GM23338 (cell line): ENCODE data around the gene GPRC5B. TPM values are rescaled to one million over a fixed set of nuclear protein-coding genes. Genes with fewer than 3 reads are reported as not detected.

Experiments
- ATAC-seq: fragments of 200-7000 bp; cut with Tn5 transposase; 3 replicates; pipeline ENCODE4 v1.9.1; 2020
- DNase-seq: peaks from one replicate; pipeline ENCODE4 v3.0.0-alpha.2; 2015; ENCODE audit warnings: low spot score
- H2AFZ ChIP-seq: fragments of 200-600 bp; sonication (generic); 2 replicates; pipeline ENCODE4 v1.8.0; 2016; ENCODE audit warnings: antibody characterized with exemption, mild to moderate bottlenecking, moderate library complexity
- H3F3A ChIP-seq: fragments of 200-600 bp; sonication (generic); replicated peaks from 2 replicates; pipeline ENCODE4 v1.8.0; 2017; ENCODE audit warnings: antibody characterized with exemption, mixed run types, low read depth
- H3K27ac ChIP-seq: fragments of 200-600 bp; sonication (generic); 2 replicates; pipeline ENCODE4 v1.6.1; 2016; ENCODE audit warnings: low read depth
- H3K27me3 ChIP-seq: fragments of 200-600 bp; sonication (generic); 2 replicates; pipeline ENCODE4 v1.8.0; 2016; ENCODE audit warnings: mild to moderate bottlenecking, mixed run types, moderate library complexity; ENCODE audit not compliant: insufficient read depth
- H3K36me3 ChIP-seq: fragments of 200-600 bp; sonication (generic); 2 replicates; pipeline ENCODE4 v1.8.0; 2016; ENCODE audit warnings: mild to moderate bottlenecking; ENCODE audit not compliant: insufficient read depth
- H3K4me1 ChIP-seq: fragments of 200-600 bp; sonication (generic); 2 replicates; pipeline ENCODE4 v1.8.0; 2016; ENCODE audit warnings: mild to moderate bottlenecking, moderate library complexity; ENCODE audit not compliant: insufficient read depth
- H3K4me2 ChIP-seq: fragments of 200-600 bp; sonication (generic); 2 replicates; pipeline ENCODE4 v1.7.1; 2017; ENCODE audit warnings: mixed run types
- H3K4me3 ChIP-seq: fragments of 200-600 bp; sonication (generic); 2 replicates; pipeline ENCODE4 v1.6.1; 2016; ENCODE audit warnings: mixed run types
- H3K79me2 ChIP-seq: fragments of 200-600 bp; sonication (generic); replicated peaks from 2 replicates; pipeline ENCODE4 v1.8.0; 2017; ENCODE audit warnings: mild to moderate bottlenecking; ENCODE audit not compliant: insufficient read depth
- H3K9me2 ChIP-seq: fragments of 200-600 bp; sonication (generic); 2 replicates; pipeline ENCODE4 v1.8.0; 2017; ENCODE audit not compliant: insufficient read depth
- H4K20me1 ChIP-seq: fragments of 200-600 bp; sonication (generic); replicated peaks from 2 replicates; pipeline ENCODE4 v1.8.0; 2017; ENCODE audit warnings: mild to moderate bottlenecking; ENCODE audit not compliant: insufficient read depth
- H3K27ac Mint-ChIP-seq: 2 replicates; pipeline ENCODE4 v1.8.0; 2020; ENCODE audit warnings: inconsistent platforms, mild to moderate bottlenecking, moderate library complexity, mixed read lengths
- H3K27me3 Mint-ChIP-seq: 3 replicates; pipeline ENCODE4 v1.8.0; 2022; ENCODE audit warnings: low read depth, mild to moderate bottlenecking, moderate library complexity, mixed read lengths, inconsistent platforms; ENCODE audit not compliant: insufficient read depth, poor library complexity
- H3K36me3 Mint-ChIP-seq: 3 replicates; pipeline ENCODE4 v1.8.0; 2021; ENCODE audit warnings: low read depth, mild to moderate bottlenecking, inconsistent platforms, moderate library complexity, mixed read lengths
- H3K4me1 Mint-ChIP-seq: 3 replicates; pipeline ENCODE4 v1.8.0; 2020; ENCODE audit warnings: mild to moderate bottlenecking, inconsistent platforms, mixed read lengths
- H3K4me3 Mint-ChIP-seq: 3 replicates; pipeline ENCODE4 v1.8.0; 2021; ENCODE audit warnings: moderate library complexity, mild to moderate bottlenecking, inconsistent platforms, mixed read lengths
- H3K9me3 Mint-ChIP-seq: 3 replicates; pipeline ENCODE4 v1.8.0; 2020; ENCODE audit warnings: moderate library complexity, mild to moderate bottlenecking, inconsistent platforms, mixed read lengths
- CREB1 ChIP-seq: fragments of 250-450 bp; sonication (Bioruptor Pico); IDR thresholded peaks from 2 replicates; pipeline ENCODE4 v1.5.0; 2020; ENCODE audit warnings: low read depth, mild to moderate bottlenecking, moderate library complexity
- EZH2 ChIP-seq: fragments of 200-600 bp; sonication (generic); IDR thresholded peaks from one replicate; pipeline ENCODE4 v1.8.0; 2017; ENCODE audit warnings: antibody characterized with exemption, mild to moderate bottlenecking, low read depth; ENCODE audit not compliant: unreplicated experiment
- JUNB ChIP-seq: IDR thresholded peaks from one replicate; pipeline ENCODE4 v1.6.1; 2016; ENCODE audit warnings: antibody characterized with exemption; ENCODE audit not compliant: unreplicated experiment
- POLR2AphosphoS5 ChIP-seq: IDR thresholded peaks from 2 replicates; pipeline ENCODE4 v1.6.1; 2016; ENCODE audit warnings: antibody characterized with exemption, low read depth
- polyA plus RNA-seq: library from polyadenylated mRNA; unstranded; fragments of >200 nt; fragmentation: Nextera tagmentation; extraction: Ambion mirVana; gene quantifications from 2 replicates; pipeline ENCODE4 v1.2.1, GENCODE V29; 2016
- total RNA-seq: library from RNA; depleted of rRNA; stranded (reverse); fragments of >200 nt; shearing (Covaris generic); gene quantifications from 2 replicates; pipeline ENCODE4 v1.2.3, GENCODE V29; 2014
- TF ChIP-seq, protein P1 (sequence below), 2 experiments: fragments of 200-600 bp in 1 of 2; sonication (generic) in 1 of 2; conservative IDR thresholded peaks; 2 replicates each; pipeline versions ENCODE4 v1.5.1 to v1.6.1; 2016 to 2017; ENCODE audit warnings: antibody characterized with exemption in 2 of 2, low read depth in 2 of 2, mild to moderate bottlenecking in 2 of 2, moderate library complexity in 1 of 2
- TF ChIP-seq, protein P2 (sequence below): fragments of 250-450 bp; sonication (Bioruptor Pico); IDR thresholded peaks from 2 replicates; pipeline ENCODE4 v1.5.0; 2020; ENCODE audit warnings: mild to moderate bottlenecking, moderate library complexity

The GPRC5B gene
- total and polyA plus RNA-seq, 2 experiments from 2014 or later: 70.9 to 82.5 TPM

DNA sequence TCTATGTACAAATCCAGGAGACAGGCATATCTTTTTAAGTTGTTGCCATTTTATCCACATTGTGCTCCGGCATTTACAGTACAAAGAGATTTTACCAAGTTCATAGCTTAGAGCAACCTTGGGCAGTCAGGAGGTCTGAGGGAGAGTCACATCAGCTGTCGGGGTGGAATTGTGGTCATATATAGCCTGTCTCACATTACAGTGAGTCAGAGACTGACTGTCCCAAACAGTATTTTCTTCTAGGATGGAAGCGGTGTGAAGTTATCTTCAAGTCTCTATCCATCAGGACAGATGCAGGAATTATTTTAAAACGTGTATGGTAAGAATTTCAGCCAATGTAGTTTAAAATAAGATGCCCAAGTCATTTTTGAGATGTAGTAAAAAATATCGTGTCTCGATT lies 53.0 kb downstream of the GPRC5B start:
- Mint-ChIP-seq H3K4me3 (no peak overlapping the region), H3K27me3 (no peaks in the 10 kb centered on the region), H3K27ac (no peak overlapping the region), H3K9me3 (no peaks in the 10 kb centered on the region), H3K36me3 (no peaks in the 10 kb centered on the region), H3K4me1 (peaks cover 3% of the 10 kb centered on the region; the same call in 1 of the 3 replicates)
- TF ChIP-seq CREB1 (CRISPR knock-in tag) (no peak), EZH2 (no peak), POLR2AphosphoS5 (no peak)
- TF ChIP-seq, protein P1, sequence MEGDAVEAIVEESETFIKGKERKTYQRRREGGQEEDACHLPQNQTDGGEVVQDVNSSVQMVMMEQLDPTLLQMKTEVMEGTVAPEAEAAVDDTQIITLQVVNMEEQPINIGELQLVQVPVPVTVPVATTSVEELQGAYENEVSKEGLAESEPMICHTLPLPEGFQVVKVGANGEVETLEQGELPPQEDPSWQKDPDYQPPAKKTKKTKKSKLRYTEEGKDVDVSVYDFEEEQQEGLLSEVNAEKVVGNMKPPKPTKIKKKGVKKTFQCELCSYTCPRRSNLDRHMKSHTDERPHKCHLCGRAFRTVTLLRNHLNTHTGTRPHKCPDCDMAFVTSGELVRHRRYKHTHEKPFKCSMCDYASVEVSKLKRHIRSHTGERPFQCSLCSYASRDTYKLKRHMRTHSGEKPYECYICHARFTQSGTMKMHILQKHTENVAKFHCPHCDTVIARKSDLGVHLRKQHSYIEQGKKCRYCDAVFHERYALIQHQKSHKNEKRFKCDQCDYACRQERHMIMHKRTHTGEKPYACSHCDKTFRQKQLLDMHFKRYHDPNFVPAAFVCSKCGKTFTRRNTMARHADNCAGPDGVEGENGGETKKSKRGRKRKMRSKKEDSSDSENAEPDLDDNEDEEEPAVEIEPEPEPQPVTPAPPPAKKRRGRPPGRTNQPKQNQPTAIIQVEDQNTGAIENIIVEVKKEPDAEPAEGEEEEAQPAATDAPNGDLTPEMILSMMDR (conservative IDR thresholded peaks at IDR 0.05; ENCODE audit: low read depth in 2 of 2): no peak
- Histone ChIP-seq H3K36me3 (no peaks in the 10 kb centered on the region), H3F3A (no peaks in the 10 kb centered on the region), H3K4me3 (no peak overlapping the region), H4K20me1 (no peaks in the 10 kb centered on the region), H3K79me2 (no peaks in the 10 kb centered on the region), H3K9me2 (no peaks in the 10 kb centered on the region), H3K4me2 (no peak overlapping the region), H3K4me1 (no peaks in the 10 kb centered on the region), H2AFZ (no peak overlapping the region), H3K27me3 (no peaks in the 10 kb centered on the region), H3K27ac (no peak overlapping the region)
- DNase-seq (no peak), ATAC-seq (no peak)

GRCh38 chr16:19830902-19831560 lies 53.6 kb downstream of the GPRC5B start:
- no peaks in the 10 kb centered on the region for H3K9me2 ChIP-seq
- H3K4me2 ChIP-seq: no peak overlapping the region
- no peaks in the 10 kb centered on the region for H3K79me2 ChIP-seq
- no peak for ATAC-seq
- TF ChIP-seq JUNB (no peak), CREB1 (CRISPR knock-in tag) (no peak)
- H3K27me3 ChIP-seq: no peaks in the 10 kb centered on the region
- no peak overlapping the region for H3K4me3 Mint-ChIP-seq
- H3K36me3 Mint-ChIP-seq: no peaks in the 10 kb centered on the region
- H3K9me3 Mint-ChIP-seq: no peaks in the 10 kb centered on the region
- no peak overlapping the region for H3K4me3 ChIP-seq
- H3K27ac ChIP-seq: no peak overlapping the region
- no peaks in the 10 kb centered on the region for H4K20me1 ChIP-seq
- peaks cover 3% of the 10 kb centered on the region; the same call in 1 of the 3 replicates for H3K4me1 Mint-ChIP-seq
- no peaks in the 10 kb centered on the region for H3K27me3 Mint-ChIP-seq
- no peak overlapping the region for H3K27ac Mint-ChIP-seq
- no peaks in the 10 kb centered on the region for H3K36me3 ChIP-seq
- no peaks in the 10 kb centered on the region for H3K4me1 ChIP-seq
- no peak overlapping the region for H2AFZ ChIP-seq
- DNase-seq: no peak
- H3F3A ChIP-seq: no peaks in the 10 kb centered on the region

GRCh38 chr16:19829844-19830692 lies 54.6 kb downstream of the GPRC5B start:
- Histone ChIP-seq H3K27me3 (no peaks in the 10 kb centered on the region), H3K4me3 (no peak overlapping the region), H4K20me1 (no peaks in the 10 kb centered on the region), H3K27ac (no peak overlapping the region), H3K4me1 (no peaks in the 10 kb centered on the region), H3K4me2 (no peak overlapping the region), H3K36me3 (no peaks in the 10 kb centered on the region), H3K79me2 (no peaks in the 10 kb centered on the region), H3K9me2 (no peaks in the 10 kb centered on the region), H3F3A (no peaks in the 10 kb centered on the region), H2AFZ (no peak overlapping the region)
- DNase-seq (no peak), ATAC-seq (no peak)
- Mint-ChIP-seq H3K36me3 (no peaks in the 10 kb centered on the region), H3K27ac (no peak overlapping the region), H3K4me1 (peaks cover 3% of the 10 kb centered on the region; the same call in 1 of the 3 replicates), H3K4me3 (no peak overlapping the region), H3K9me3 (no peaks in the 10 kb centered on the region), H3K27me3 (no peaks in the 10 kb centered on the region)
- TF ChIP-seq, protein P2, sequence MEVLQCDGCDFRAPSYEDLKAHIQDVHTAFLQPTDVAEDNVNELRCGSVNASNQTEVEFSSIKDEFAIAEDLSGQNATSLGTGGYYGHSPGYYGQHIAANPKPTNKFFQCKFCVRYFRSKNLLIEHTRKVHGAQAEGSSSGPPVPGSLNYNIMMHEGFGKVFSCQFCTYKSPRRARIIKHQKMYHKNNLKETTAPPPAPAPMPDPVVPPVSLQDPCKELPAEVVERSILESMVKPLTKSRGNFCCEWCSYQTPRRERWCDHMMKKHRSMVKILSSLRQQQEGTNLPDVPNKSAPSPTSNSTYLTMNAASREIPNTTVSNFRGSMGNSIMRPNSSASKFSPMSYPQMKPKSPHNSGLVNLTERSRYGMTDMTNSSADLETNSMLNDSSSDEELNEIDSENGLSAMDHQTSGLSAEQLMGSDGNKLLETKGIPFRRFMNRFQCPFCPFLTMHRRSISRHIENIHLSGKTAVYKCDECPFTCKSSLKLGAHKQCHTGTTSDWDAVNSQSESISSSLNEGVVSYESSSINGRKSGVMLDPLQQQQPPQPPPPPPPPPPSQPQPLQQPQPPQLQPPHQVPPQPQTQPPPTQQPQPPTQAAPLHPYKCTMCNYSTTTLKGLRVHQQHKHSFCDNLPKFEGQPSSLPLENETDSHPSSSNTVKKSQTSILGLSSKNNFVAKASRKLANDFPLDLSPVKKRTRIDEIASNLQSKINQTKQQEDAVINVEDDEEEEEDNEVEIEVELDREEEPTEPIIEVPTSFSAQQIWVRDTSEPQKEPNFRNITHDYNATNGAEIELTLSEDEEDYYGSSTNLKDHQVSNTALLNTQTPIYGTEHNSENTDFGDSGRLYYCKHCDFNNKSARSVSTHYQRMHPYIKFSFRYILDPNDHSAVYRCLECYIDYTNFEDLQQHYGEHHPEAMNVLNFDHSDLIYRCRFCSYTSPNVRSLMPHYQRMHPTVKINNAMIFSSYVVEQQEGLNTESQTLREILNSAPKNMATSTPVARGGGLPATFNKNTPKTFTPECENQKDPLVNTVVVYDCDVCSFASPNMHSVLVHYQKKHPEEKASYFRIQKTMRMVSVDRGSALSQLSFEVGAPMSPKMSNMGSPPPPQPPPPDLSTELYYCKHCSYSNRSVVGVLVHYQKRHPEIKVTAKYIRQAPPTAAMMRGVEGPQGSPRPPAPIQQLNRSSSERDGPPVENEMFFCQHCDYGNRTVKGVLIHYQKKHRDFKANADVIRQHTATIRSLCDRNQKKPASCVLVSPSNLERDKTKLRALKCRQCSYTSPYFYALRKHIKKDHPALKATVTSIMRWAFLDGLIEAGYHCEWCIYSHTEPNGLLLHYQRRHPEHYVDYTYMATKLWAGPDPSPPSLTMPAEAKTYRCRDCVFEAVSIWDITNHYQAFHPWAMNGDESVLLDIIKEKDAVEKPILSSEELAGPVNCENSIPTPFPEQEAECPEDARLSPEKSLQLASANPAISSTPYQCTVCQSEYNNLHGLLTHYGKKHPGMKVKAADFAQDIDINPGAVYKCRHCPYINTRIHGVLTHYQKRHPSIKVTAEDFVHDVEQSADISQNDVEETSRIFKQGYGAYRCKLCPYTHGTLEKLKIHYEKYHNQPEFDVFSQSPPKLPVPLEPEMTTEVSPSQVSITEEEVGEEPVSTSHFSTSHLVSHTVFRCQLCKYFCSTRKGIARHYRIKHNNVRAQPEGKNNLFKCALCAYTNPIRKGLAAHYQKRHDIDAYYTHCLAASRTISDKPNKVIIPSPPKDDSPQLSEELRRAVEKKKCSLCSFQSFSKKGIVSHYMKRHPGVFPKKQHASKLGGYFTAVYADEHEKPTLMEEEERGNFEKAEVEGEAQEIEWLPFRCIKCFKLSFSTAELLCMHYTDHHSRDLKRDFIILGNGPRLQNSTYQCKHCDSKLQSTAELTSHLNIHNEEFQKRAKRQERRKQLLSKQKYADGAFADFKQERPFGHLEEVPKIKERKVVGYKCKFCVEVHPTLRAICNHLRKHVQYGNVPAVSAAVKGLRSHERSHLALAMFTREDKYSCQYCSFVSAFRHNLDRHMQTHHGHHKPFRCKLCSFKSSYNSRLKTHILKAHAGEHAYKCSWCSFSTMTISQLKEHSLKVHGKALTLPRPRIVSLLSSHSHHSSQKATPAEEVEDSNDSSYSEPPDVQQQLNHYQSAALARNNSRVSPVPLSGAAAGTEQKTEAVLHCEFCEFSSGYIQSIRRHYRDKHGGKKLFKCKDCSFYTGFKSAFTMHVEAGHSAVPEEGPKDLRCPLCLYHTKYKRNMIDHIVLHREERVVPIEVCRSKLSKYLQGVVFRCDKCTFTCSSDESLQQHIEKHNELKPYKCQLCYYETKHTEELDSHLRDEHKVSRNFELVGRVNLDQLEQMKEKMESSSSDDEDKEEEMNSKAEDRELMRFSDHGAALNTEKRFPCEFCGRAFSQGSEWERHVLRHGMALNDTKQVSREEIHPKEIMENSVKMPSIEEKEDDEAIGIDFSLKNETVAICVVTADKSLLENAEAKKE (CRISPR knock-in tag): no peak
- TF ChIP-seq POLR2AphosphoS5: no peak
- no peak for TF ChIP-seq CREB1 (CRISPR knock-in tag)
